H9 (cell line): ENCODE results near the gene TSKU. TPM values are rescaled to one million over a fixed set of nuclear protein-coding genes. Genes with fewer than 3 reads are reported as not detected.

Experiments used
- DNase-seq: peaks from one replicate; pipeline ENCODE4 v3.0.0-alpha.2; 2017
- H2AFZ ChIP-seq: one replicate; pipeline ENCODE4 v1.6.1; 2013; ENCODE audit warnings: mild to moderate bottlenecking, low read length, control low read depth, moderate library complexity
- H2AK5ac ChIP-seq: 2 replicates; pipeline ENCODE4 v1.6.1; 2013; ENCODE audit warnings: low read length, control low read depth, mixed read lengths; ENCODE audit not compliant: insufficient read length
- H2BK120ac ChIP-seq: one replicate; pipeline ENCODE4 v1.6.1; 2013; ENCODE audit warnings: low read depth, mild to moderate bottlenecking, low read length, control low read depth, inconsistent platforms; ENCODE audit not compliant: poor library complexity, severe bottlenecking
- H2BK12ac ChIP-seq: 2 replicates; pipeline ENCODE4 v1.6.1; 2013; ENCODE audit warnings: low read length, control low read depth, mixed read lengths, low read depth; ENCODE audit not compliant: insufficient read length
- H2BK15ac ChIP-seq: 2 replicates; pipeline ENCODE4 v1.6.1; 2013; ENCODE audit warnings: low read depth, low read length, control low read depth
- H2BK20ac ChIP-seq: one replicate; pipeline ENCODE4 v1.6.1; 2013; ENCODE audit warnings: low read depth, mild to moderate bottlenecking, low read length, control low read depth, inconsistent platforms; ENCODE audit not compliant: poor library complexity, severe bottlenecking
- H2BK5ac ChIP-seq: 2 replicates; pipeline ENCODE4 v1.6.1; 2013; ENCODE audit warnings: low read length, control low read depth, mixed read lengths; ENCODE audit not compliant: insufficient read length
- H3K14ac ChIP-seq: 2 replicates; pipeline ENCODE4 v1.6.1; 2013; ENCODE audit warnings: low read length, control low read depth; ENCODE audit not compliant: insufficient read depth
- H3K18ac ChIP-seq: 2 replicates; pipeline ENCODE4 v1.6.1; 2013; ENCODE audit warnings: low read depth, mild to moderate bottlenecking, mixed read lengths, low read length, control low read depth; ENCODE audit not compliant: insufficient read length
- H3K23ac ChIP-seq: 2 replicates; pipeline ENCODE4 v1.6.1; 2013; ENCODE audit warnings: low read length, control low read depth, mixed read lengths, low read depth; ENCODE audit not compliant: insufficient read length
- H3K23me2 ChIP-seq: 2 replicates; pipeline ENCODE4 v1.6.1; 2013; ENCODE audit warnings: low read depth, mild to moderate bottlenecking, mixed read lengths, low read length, control low read depth; ENCODE audit not compliant: insufficient read length, poor library complexity, severe bottlenecking
- H3K27ac ChIP-seq: 2 replicates; pipeline ENCODE4 v1.5.1; 2013; ENCODE audit warnings: low read length, control low read depth, mixed read lengths, low read depth; ENCODE audit not compliant: insufficient read length
- H3K27me3 ChIP-seq: 2 replicates; pipeline ENCODE4 v1.6.1; 2013; ENCODE audit warnings: low read length, control low read depth, inconsistent platforms; ENCODE audit not compliant: insufficient read depth
- H3K4ac ChIP-seq: 2 replicates; pipeline ENCODE4 v1.6.1; 2013; ENCODE audit warnings: low read depth, mild to moderate bottlenecking, control low read depth, inconsistent platforms, low read length, moderate library complexity
- H3K4me1 ChIP-seq: 2 replicates; pipeline ENCODE4 v1.6.1; 2013; ENCODE audit warnings: low read length, control low read depth, inconsistent platforms; ENCODE audit not compliant: insufficient read depth
- H3K4me2 ChIP-seq: 2 replicates; pipeline ENCODE4 v1.6.1; 2013; ENCODE audit warnings: low read length, control low read depth, mixed read lengths; ENCODE audit not compliant: insufficient read length, insufficient read depth
- H3K56ac ChIP-seq: 2 replicates; pipeline ENCODE4 v1.6.1; 2013; ENCODE audit warnings: low read depth, mild to moderate bottlenecking, mixed read lengths, low read length, control low read depth; ENCODE audit not compliant: insufficient read length
- H3K79me1 ChIP-seq: 2 replicates; pipeline ENCODE4 v1.6.1; 2013; ENCODE audit warnings: low read depth, mild to moderate bottlenecking, moderate library complexity, low read length, control low read depth, inconsistent platforms; ENCODE audit not compliant: insufficient read depth, poor library complexity, severe bottlenecking
- H3K79me2 ChIP-seq: 2 replicates; pipeline ENCODE4 v1.6.1; 2013; ENCODE audit warnings: low read length, control low read depth, inconsistent platforms; ENCODE audit not compliant: insufficient read depth
- H3K9ac ChIP-seq: 2 replicates; pipeline ENCODE4 v1.6.1; 2013; ENCODE audit warnings: low read length, control low read depth, mixed read lengths; ENCODE audit not compliant: insufficient read length; ENCODE audit errors: extremely low read depth
- H3K9me3 ChIP-seq: one replicate; pipeline ENCODE4 v1.6.1; 2013; ENCODE audit warnings: low read depth, low read length, inconsistent platforms; ENCODE audit not compliant: control insufficient read depth
- H3T11ph ChIP-seq: one replicate; pipeline ENCODE4 v1.6.1; 2013; ENCODE audit warnings: mild to moderate bottlenecking, low read length, control low read depth, inconsistent platforms
- H4K20me1 ChIP-seq: one replicate; pipeline ENCODE4 v1.6.1; 2013; ENCODE audit not compliant: control insufficient read depth, insufficient read length, insufficient read depth
- H4K5ac ChIP-seq: 2 replicates; pipeline ENCODE4 v1.6.1; 2013; ENCODE audit warnings: low read depth, mild to moderate bottlenecking, mixed read lengths, low read length, control low read depth; ENCODE audit not compliant: insufficient read length
- H4K8ac ChIP-seq: replicated peaks from 2 replicates; pipeline ENCODE4 v1.6.1; 2013; ENCODE audit warnings: low read length, control low read depth, mixed read lengths, low read depth; ENCODE audit not compliant: insufficient read length
- H4K91ac ChIP-seq: 2 replicates; pipeline ENCODE4 v1.6.1; 2013; ENCODE audit warnings: low read depth, mild to moderate bottlenecking, moderate library complexity, mixed read lengths, low read length, control low read depth; ENCODE audit not compliant: insufficient read length
- H3K27ac Mint-ChIP-seq, 3 experiments: 2 replicates in 2 of 3; 3 replicates in 1 of 3; pipeline ENCODE4 v1.8.0; 2020 to 2021; ENCODE audit warnings: mixed read lengths in 3 of 3, mild to moderate bottlenecking in 1 of 3, moderate library complexity in 1 of 3
- H3K27me3 Mint-ChIP-seq: 2 replicates; pipeline ENCODE4 v1.8.0; 2021; ENCODE audit warnings: low read depth, mild to moderate bottlenecking, moderate library complexity, mixed read lengths
- H3K36me3 Mint-ChIP-seq, 3 experiments: 2 replicates in 2 of 3; 3 replicates in 1 of 3; pipeline ENCODE4 v1.8.0; 2020 to 2021; ENCODE audit warnings: low read depth in 3 of 3, mixed read lengths in 3 of 3; ENCODE audit not compliant: insufficient read depth in 1 of 3
- H3K4me1 Mint-ChIP-seq, 2 experiments: 2 replicates each; pipeline ENCODE4 v1.8.0; 2020; ENCODE audit warnings: mixed read lengths in 2 of 2
- H3K4me3 Mint-ChIP-seq, 2 experiments: 2 replicates in 1 of 2; 3 replicates in 1 of 2; pipeline ENCODE4 v1.8.0; 2020 to 2021; ENCODE audit warnings: mild to moderate bottlenecking in 2 of 2, mixed read lengths in 2 of 2, moderate library complexity in 1 of 2
- H3K9me3 Mint-ChIP-seq, 2 experiments: 2 replicates in 1 of 2; 3 replicates in 1 of 2; pipeline ENCODE4 v1.8.0; 2020; ENCODE audit warnings: mild to moderate bottlenecking in 2 of 2, mixed read lengths in 2 of 2, moderate library complexity in 1 of 2
- CTCF ChIP-seq: fragments of 200-600 bp; sonication (generic); conservative IDR thresholded peaks from 3 replicates; pipeline ENCODE4 v1.8.0; 2021; ENCODE audit warnings: antibody characterized with exemption, mild to moderate bottlenecking
- WGBS: extraction: QIAGEN DNeasy Blood & Tissue Kit; methylation state at CpG from one replicate; pipeline ENCODE4 v1.1.7; 2013; ENCODE audit warnings: missing lambda C conversion rate, low lambda C conversion rate, mixed read lengths; ENCODE audit not compliant: insufficient read length; ENCODE audit errors: extremely low coverage; 5-methylcytosine and 5-hydroxymethylcytosine counted together
- total RNA-seq: library from RNA; stranded (reverse); gene quantifications from 2 replicates; pipeline ENCODE4 v1.2.1, GENCODE V29; 2021

Gene TSKU
- total RNA-seq, 1 experiment from 2014 or later = 25.4 TPM

- H3K9me3 ChIP-seq = no peaks in the 10 kb centered on the region
- no peak overlapping the region; a peak in 1 of 5 replicates for H3K4me3 Mint-ChIP-seq
- no peak overlapping the region for H3K9ac ChIP-seq
- H3T11ph ChIP-seq = no peak overlapping the region
- no peak overlapping the region for H3K27ac ChIP-seq
- H2BK15ac ChIP-seq = no peak overlapping the region
- no peak overlapping the region for H3K27ac Mint-ChIP-seq
- H2BK5ac ChIP-seq = no peak overlapping the region
- DNase-seq = no peak
- no peak overlapping the region for H2AK5ac ChIP-seq
- no peak overlapping the region for H3K18ac ChIP-seq
- no peak overlapping the region for H4K5ac ChIP-seq
- no peak overlapping the region for H3K4ac ChIP-seq
- peaks cover 59 to 75% of the 10 kb centered on the region in 2 experiments for H3K4me1 Mint-ChIP-seq
- H3K4me2 ChIP-seq = no peak overlapping the region
- H4K8ac ChIP-seq = no peak overlapping the region
- peaks cover 18% of the 10 kb centered on the region for H3K27me3 Mint-ChIP-seq
- H2AFZ ChIP-seq = no peak overlapping the region
- no peak overlapping the region for H4K91ac ChIP-seq
- H3K14ac ChIP-seq = no peak overlapping the region
- H3K36me3 Mint-ChIP-seq = no peaks in the 10 kb centered on the region
- H3K56ac ChIP-seq = no peak overlapping the region
- no peaks in the 10 kb centered on the region for H3K79me1 ChIP-seq
- no CpG with 5 or more reads among the region's 10 CpGs for WGBS
- no peaks in the 10 kb centered on the region for H3K23me2 ChIP-seq
- H3K27me3 ChIP-seq = no peaks in the 10 kb centered on the region
- H3K9me3 Mint-ChIP-seq = no peaks in the 10 kb centered on the region
- peaks cover 2% of the 10 kb centered on the region for H3K4me1 ChIP-seq
- H3K79me2 ChIP-seq = no peaks in the 10 kb centered on the region
- H2BK20ac ChIP-seq = no peak overlapping the region
- no peak for TF ChIP-seq CTCF
- no peak overlapping the region for H3K23ac ChIP-seq
- no peak overlapping the region for H2BK120ac ChIP-seq
- no peak overlapping the region for H2BK12ac ChIP-seq
- no peaks in the 10 kb centered on the region for H4K20me1 ChIP-seq
These were observed 14.1 kb upstream of the TSKU start for GRCh38 chr11:76768909-76769560.
